ENCODE results near the gene CLK3. TPM values are rescaled to one million over a fixed set of nuclear protein-coding genes. Genes with fewer than 3 reads are reported as not detected.

CLK3 gene
- total and polyA plus RNA-seq, 2 of the 8 experiments (the other 6 are each of a cell fraction or from before 2014, with no cell fraction given), result 43.5 to 67.3 TPM

DNA sequence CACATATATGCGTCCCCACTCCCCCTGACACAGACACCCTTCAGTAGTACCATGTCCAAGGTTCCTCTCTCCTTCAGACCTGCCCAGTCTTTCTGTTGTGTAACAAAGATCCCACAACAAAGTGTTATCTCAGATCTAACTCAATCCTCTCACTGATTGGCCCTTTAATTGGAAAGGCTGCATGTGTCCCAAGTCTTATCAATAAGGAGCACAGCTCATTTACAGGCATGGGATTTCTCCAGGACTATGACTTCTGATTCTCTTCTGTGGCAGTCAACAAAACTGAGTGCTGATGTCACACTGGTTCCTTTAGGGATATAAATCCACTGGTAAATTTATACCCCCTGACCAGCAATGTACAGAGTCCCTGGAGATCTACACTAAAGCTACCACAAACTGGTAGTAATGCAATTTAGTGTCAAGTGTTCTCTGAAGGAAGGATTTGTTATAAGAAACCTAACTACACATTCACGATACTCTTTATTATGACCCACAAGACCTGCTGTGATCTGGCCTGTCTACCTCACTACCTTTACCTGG lies 28.1 kb downstream of the CLK3 start:
- TF ChIP-seq CBX8 (IDR thresholded peaks at IDR 0.05; ENCODE audit: borderline replicate concordance, low read depth, low read length) (no peak), NRF1 (IDR thresholded peaks at IDR 0.05; ENCODE audit: low read depth, low read length) (no peak), CHD1 (IDR thresholded peaks at IDR 0.05; ENCODE audit: low read depth, low read length) (no peak), RFX5 (IDR thresholded peaks at IDR 0.05; ENCODE audit: borderline replicate concordance, low read depth, low read length) (no peak), SAP30 (IDR thresholded peaks at IDR 0.05; ENCODE audit: insufficient read depth, insufficient replicate concordance, low read length) (no peak), POLR2AphosphoS5 (IDR thresholded peaks at IDR 0.05; ENCODE audit: low read depth, low read length) (no peak)
- TF ChIP-seq, protein P1, sequence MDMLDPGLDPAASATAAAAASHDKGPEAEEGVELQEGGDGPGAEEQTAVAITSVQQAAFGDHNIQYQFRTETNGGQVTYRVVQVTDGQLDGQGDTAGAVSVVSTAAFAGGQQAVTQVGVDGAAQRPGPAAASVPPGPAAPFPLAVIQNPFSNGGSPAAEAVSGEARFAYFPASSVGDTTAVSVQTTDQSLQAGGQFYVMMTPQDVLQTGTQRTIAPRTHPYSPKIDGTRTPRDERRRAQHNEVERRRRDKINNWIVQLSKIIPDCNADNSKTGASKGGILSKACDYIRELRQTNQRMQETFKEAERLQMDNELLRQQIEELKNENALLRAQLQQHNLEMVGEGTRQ (IDR thresholded peaks at IDR 0.05; ENCODE audit: low read length), result no peak
- ChIA-PET POLR2A (ENCODE audit: partially characterized antibody) (interaction anchor here (0.8 to 1.4 kb wide), 2 partner anchors 14 to 117 kb away, joined by 3 to 4 read pairs; no protein-coding TSS in a partner anchor), CTCF (ENCODE audit: partially characterized antibody) (interaction anchor here (24.1 to 37.5 kb wide), 2 partner anchors 20 to 131 kb away, joined by 538 to 1439 read pairs; partner anchors contain the start of genes CLK3, CSK and CYP1A2)
- H3K9me3 ChIP-seq (ENCODE audit: insufficient read depth in 2 of 2, low read depth in 1 of 2, low read length in 1 of 2), result no peaks in the 10 kb centered on the region
- 0 out of 4 replicates have a peak, but pooled peaks cover 0 to 6% of the 10 kb centered on the region in 2 experiments for H3K79me2 ChIP-seq (ENCODE audit: control insufficient read depth in 1 of 2, insufficient read depth in 2 of 2, low read length in 2 of 2)
- no peak overlapping the region for H2BK15ac ChIP-seq (ENCODE audit: low read length)
- no peak overlapping the region for H4K8ac ChIP-seq (ENCODE audit: extremely low read depth, insufficient read depth, low read length)
- H3K23ac ChIP-seq (ENCODE audit: insufficient read length), result no peak overlapping the region
- no peak for DNase-seq (ENCODE audit: low read depth in 1 of 2, low spot score in 2 of 2)
- no peak overlapping the region for H3K56ac ChIP-seq (replicated peaks; ENCODE audit: insufficient read length, low read depth, low read length)
- no peak overlapping the region for H2BK20ac ChIP-seq (ENCODE audit: low read length)
- H3K23me2 ChIP-seq (ENCODE audit: low read depth, low read length), result no peaks in the 10 kb centered on the region
- H4K91ac ChIP-seq (replicated peaks; ENCODE audit: insufficient read length, low read length), result no peak overlapping the region
- H3K36me3 ChIP-seq (ENCODE audit: control insufficient read depth in 2 of 4, insufficient read depth in 4 of 4, low read length in 3 of 4), result peaks cover 0 to 12% (median 1%) of the 10 kb centered on the region in 4 experiments; a peak in 4 of 8 replicates
- peak overlapping the region; percentile 71; the same call in 1 of the 2 replicates for H2BK5ac ChIP-seq (ENCODE audit: low read depth, low read length)
- no peak overlapping the region for H3K14ac ChIP-seq (ENCODE audit: insufficient read length)
- H3K4me1 ChIP-seq (replicated peaks in 1 of 4; ENCODE audit: control insufficient read depth in 3 of 4, insufficient read depth in 4 of 4, low read length in 3 of 4), result peaks cover 0 to 13% (median 11%) of the 10 kb centered on the region in 4 experiments; a peak in 4 of 7 replicates
- H3K9ac ChIP-seq (replicated peaks in 1 of 4; ENCODE audit: extremely low read depth in 1 of 4, low read depth in 3 of 4, low read length in 3 of 4), result no peak overlapping the region
- no peaks in the 10 kb centered on the region for H3K27me3 ChIP-seq (replicated peaks in 1 of 4; ENCODE audit: control insufficient read depth in 3 of 4, extremely low read depth in 1 of 4, insufficient read depth in 3 of 4, low read length in 3 of 4)
- no peak overlapping the region for H3K4me3 ChIP-seq (ENCODE audit: extremely low read depth in 1 of 4, insufficient read depth in 2 of 4, low read depth in 3 of 4, low read length in 4 of 4)
- peak overlapping the region; percentile 87 for H2BK12ac ChIP-seq (ENCODE audit: low read depth, low read length)
- 77% methylated on average over 2 of the region's 2 CpGs; no CpG with 5 or more reads in 1 of the 2 experiments for WGBS, 2 experiments (ENCODE audit: extremely low coverage in 1 of 2, insufficient coverage in 1 of 2, insufficient read length in 1 of 2, insufficient replicate concordance in 2 of 2, low coverage in 1 of 2, low lambda C conversion rate in 2 of 2, missing lambda C conversion rate in 1 of 2)
- FAIRE-seq, result no peak
- H2AFZ ChIP-seq (ENCODE audit: low read length), result no peak overlapping the region
- no peak overlapping the region for H4K5ac ChIP-seq (ENCODE audit: insufficient read length, low read depth, low read length)
- H3K4me2 ChIP-seq (ENCODE audit: insufficient read depth in 1 of 2, low read depth in 2 of 2, low read length in 2 of 2), result peak overlapping the region; percentile 4 to 36; a peak in 1 of 4 replicates
- no peak overlapping the region for H2BK120ac ChIP-seq (replicated peaks; ENCODE audit: low read depth, low read length)
- no peak overlapping the region for H3K4ac ChIP-seq (replicated peaks; ENCODE audit: insufficient read length, low read depth, low read length)
- H3K18ac ChIP-seq (ENCODE audit: extremely low read depth, low read length), result no peak overlapping the region
- peaks cover 11% of the 10 kb centered on the region; the same call in 1 of the 2 replicates for H3K79me1 ChIP-seq (ENCODE audit: low read depth, low read length)
- peaks cover 2 to 6% of the 10 kb centered on the region in 2 experiments for H4K20me1 ChIP-seq (replicated peaks in 1 of 2; ENCODE audit: control insufficient read depth in 1 of 2, insufficient read depth in 2 of 2, low read length in 2 of 2)
- H2AK5ac ChIP-seq (ENCODE audit: low read depth, low read length), result peak overlapping the region; percentile 97
- H3K27ac ChIP-seq (ENCODE audit: low read depth, low read length), result peak overlapping the region; percentile 78; the same call in 1 of the 2 replicates

All from H1 (cell line).